Dedifferentiated amniotic fluid mesenchymal stem cell (primary cell): ENCODE data around the gene LMTK3.

Experiments used
- DNase-seq: peaks from one replicate; pipeline ENCODE4 v3.0.0-alpha.2; 2016; ENCODE audit errors: extremely low spot score

The LMTK3 gene

GRCh38 chr19:48511800-48512503 is at the start of gene LMTK3:
LMTK3 (minus strand) TSS chr19:48511835; CDS start chr19:48511576, 259 bp downstream.
- no peak for DNase-seq

- DNase-seq = no peak
Observed at GRCh38 chr19:48561412-48561811, 49.8 kb upstream of the LMTK3 start.

- no peak for DNase-seq
Observed at GRCh38 chr19:48560095-48560530, 48.5 kb upstream of the LMTK3 start.

GRCh38 chr19:48558018-48558684 is 46.5 kb upstream of the LMTK3 start:
- no peak for DNase-seq

GRCh38 chr19:48556825-48557224 is 45.2 kb upstream of the LMTK3 start:
- no peak for DNase-seq

GRCh38 chr19:48556163-48556562 is 44.5 kb upstream of the LMTK3 start:
- no peak for DNase-seq

GRCh38 chr19:48554385-48555091 is 42.9 kb upstream of the LMTK3 start:
- DNase-seq = no peak

GRCh38 chr19:48553676-48554384 is 42.2 kb upstream of the LMTK3 start:
- peak; percentile 31 for DNase-seq

GRCh38 chr19:48552406-48553322 is 41.0 kb upstream of the LMTK3 start:
- no peak for DNase-seq

- no peak for DNase-seq
Observed at GRCh38 chr19:48551437-48552302, 40.0 kb upstream of the LMTK3 start, which contains the start of gene SULT2B1. SULT2B1 (plus strand) TSS chr19:48552172; CDS start chr19:48552253, 81 bp downstream.

GRCh38 chr19:48549380-48549779 is 37.7 kb upstream of the LMTK3 start:
- no peak for DNase-seq

- DNase-seq = no peak
Observed at GRCh38 chr19:48548253-48548911, 36.7 kb upstream of the LMTK3 start.

- no peak for DNase-seq
Observed at GRCh38 chr19:48547722-48548121, 36.1 kb upstream of the LMTK3 start.

GRCh38 chr19:48544856-48545750 is 33.5 kb upstream of the LMTK3 start:
- no peak for DNase-seq

- no peak for DNase-seq
Observed at GRCh38 chr19:48543121-48543710, 31.6 kb upstream of the LMTK3 start.

GRCh38 chr19:48541813-48542212 is 30.2 kb upstream of the LMTK3 start:
- DNase-seq = no peak

GRCh38 chr19:48540110-48540509 is 28.5 kb upstream of the LMTK3 start:
- no peak for DNase-seq
